ENCODE data around the gene PPP2R2C. TPM values are rescaled to one million over a fixed set of nuclear protein-coding genes. Genes with fewer than 3 reads are reported as not detected.

The PPP2R2C gene
- total and polyA plus RNA-seq, 2 of the 4 experiments (the other 2 are of a cell fraction), result 0.03 TPM; not detected in 1

- no peak overlapping the region for H3K23ac ChIP-seq (ENCODE audit: low read depth, low read length)
- dilution Hi-C loops (cut with HindIII; ENCODE audit: low sequenced_read_pairs, unreplicated experiment), result no loop called here
- POLR2A ChIA-PET (ENCODE audit: unreplicated experiment), result no interaction called here
Measured at GRCh38 chr4:6489927-6490326, 17.5 kb upstream of the PPP2R2C start.

More at GRCh38 chr4:6489927-6490326, 17.5 kb upstream of the PPP2R2C start:
- CTCF ChIA-PET, result no interaction called here
- BruUV-seq (replicated peaks), result no TSS peak
- no peak overlapping the region for H2BK120ac ChIP-seq (ENCODE audit: low read depth, low read length)
- no peak overlapping the region for H2AK5ac ChIP-seq (ENCODE audit: low read depth, low read length)
- no peak overlapping the region for H2BK20ac ChIP-seq (ENCODE audit: low read depth, low read length)
- no peaks in the 10 kb centered on the region for H3K9me1 ChIP-seq (ENCODE audit: insufficient read depth, low read length)
- no peak overlapping the region for H3K56ac ChIP-seq (ENCODE audit: extremely low read depth, insufficient read depth, low read length)
- no peak overlapping the region for H3K4me3 ChIP-seq (ENCODE audit: insufficient read depth, low read depth, low read length)
- no CpG with 5 or more reads among the region's 4 CpGs for WGBS, 2 experiments (ENCODE audit: extremely low coverage in 2 of 2, insufficient read length in 1 of 2)
- H3K4me1 ChIP-seq (ENCODE audit: control insufficient read depth, insufficient read depth, low read length), result no peaks in the 10 kb centered on the region
- DNase-seq (no peak), ATAC-seq (ENCODE audit: low read depth) (no peak)
- no peaks in the 10 kb centered on the region for H3K36me3 ChIP-seq (ENCODE audit: control insufficient read depth, insufficient read depth, low read length)
- no peaks in the 10 kb centered on the region for H4K20me1 ChIP-seq (ENCODE audit: insufficient read depth, low read length)
- in situ Hi-C loops (cut with MboI; ENCODE audit: low sequenced_read_pairs), result no loop called here
- no peak overlapping the region for H3K27ac ChIP-seq (ENCODE audit: insufficient read depth, low read length)
- no peak overlapping the region for H2BK5ac ChIP-seq (ENCODE audit: low read depth, low read length, poor library complexity, severe bottlenecking)
- H3K9ac ChIP-seq (ENCODE audit: low read depth, low read length), result no peak overlapping the region
- H3K4ac ChIP-seq (ENCODE audit: low read depth, low read length), result no peak overlapping the region
- no peak overlapping the region for H4K8ac ChIP-seq (ENCODE audit: low read depth in 2 of 2, low read length in 2 of 2)
- H3K9me3 ChIP-seq (ENCODE audit: control insufficient read depth, insufficient read depth, low read length), result no peaks in the 10 kb centered on the region
- H2AK9ac ChIP-seq (replicated peaks; ENCODE audit: low read depth, low read length, poor library complexity), result no peak overlapping the region
- peaks cover 5% of the 10 kb centered on the region; the same call in 1 of the 2 replicates for H3K27me3 ChIP-seq (ENCODE audit: control insufficient read depth, insufficient read depth, low read length)
- intact Hi-C loops (cut with micrococcal nuclease), result no loop called here
- H3K4me2 ChIP-seq (ENCODE audit: low read depth, low read length), result no peak overlapping the region
- no peak overlapping the region for H4K5ac ChIP-seq (ENCODE audit: low read depth, low read length)
- H4K91ac ChIP-seq (ENCODE audit: insufficient read depth, low read depth, low read length), result no peak overlapping the region
- no peak overlapping the region for H2AFZ ChIP-seq (replicated peaks; ENCODE audit: low read length, poor library complexity)
- no peak for TF ChIP-seq CHD1 (IDR thresholded peaks at IDR 0.05; ENCODE audit: low read depth, low read length)
- TF ChIP-seq SMC3 (IDR thresholded peaks at IDR 0.05; ENCODE audit: low read depth, low read length), result no peak
- no peak for TF ChIP-seq CTCF (conservative IDR thresholded peaks at IDR 0.05; ENCODE audit: low read depth, low read length)
- no peak for TF ChIP-seq RCOR1 (IDR thresholded peaks at IDR 0.05; ENCODE audit: insufficient replicate concordance, low read length)
- TF ChIP-seq ELK1 (IDR thresholded peaks at IDR 0.05; ENCODE audit: borderline replicate concordance, low read depth, low read length), result no peak
- no peak for TF ChIP-seq MXI1 (IDR thresholded peaks at IDR 0.05; ENCODE audit: borderline replicate concordance, low read depth, low read length)
- TF ChIP-seq RAD21 (IDR thresholded peaks at IDR 0.05; ENCODE audit: low read length), result no peak
- TF ChIP-seq CEBPB (IDR thresholded peaks at IDR 0.05; ENCODE audit: low read depth, low read length), result no peak
- TF ChIP-seq MAZ (IDR thresholded peaks at IDR 0.05; ENCODE audit: borderline replicate concordance, low read depth, low read length), result no peak
- no peak for TF ChIP-seq FOS (IDR thresholded peaks at IDR 0.05; ENCODE audit: low read depth, low read length)
- H3K79me1 ChIP-seq (ENCODE audit: low read depth in 1 of 2, low read length in 2 of 2), result no peaks in the 10 kb centered on the region
- no peak overlapping the region for H3K14ac ChIP-seq (replicated peaks; ENCODE audit: low read depth, low read length)
- no peak overlapping the region for H2BK15ac ChIP-seq (ENCODE audit: low read depth, low read length)
- no peak overlapping the region for H3K18ac ChIP-seq (ENCODE audit: low read depth, low read length)

Data from IMR-90 (cell line).